OCI-LY7 (cell line): ENCODE results near the gene ORMDL2.

Experiments used
- EZH2phosphoT487 ChIP-seq: fragments of 200-600 bp; sonication (generic); IDR thresholded peaks from 2 replicates; pipeline ENCODE4 v1.6.1; 2018; ENCODE audit warnings: low read depth, borderline replicate concordance, mild to moderate bottlenecking, mixed run types, antibody characterized with exemption, low read length, moderate library complexity, mixed read lengths
- TF ChIP-seq, protein P1 (sequence below): fragments of 200-600 bp; sonication (generic); conservative IDR thresholded peaks from 2 replicates; pipeline ENCODE4 v1.5.1; 2014; ENCODE audit warnings: mild to moderate bottlenecking, antibody characterized with exemption, low read length, moderate library complexity, mixed read lengths

DNA sequence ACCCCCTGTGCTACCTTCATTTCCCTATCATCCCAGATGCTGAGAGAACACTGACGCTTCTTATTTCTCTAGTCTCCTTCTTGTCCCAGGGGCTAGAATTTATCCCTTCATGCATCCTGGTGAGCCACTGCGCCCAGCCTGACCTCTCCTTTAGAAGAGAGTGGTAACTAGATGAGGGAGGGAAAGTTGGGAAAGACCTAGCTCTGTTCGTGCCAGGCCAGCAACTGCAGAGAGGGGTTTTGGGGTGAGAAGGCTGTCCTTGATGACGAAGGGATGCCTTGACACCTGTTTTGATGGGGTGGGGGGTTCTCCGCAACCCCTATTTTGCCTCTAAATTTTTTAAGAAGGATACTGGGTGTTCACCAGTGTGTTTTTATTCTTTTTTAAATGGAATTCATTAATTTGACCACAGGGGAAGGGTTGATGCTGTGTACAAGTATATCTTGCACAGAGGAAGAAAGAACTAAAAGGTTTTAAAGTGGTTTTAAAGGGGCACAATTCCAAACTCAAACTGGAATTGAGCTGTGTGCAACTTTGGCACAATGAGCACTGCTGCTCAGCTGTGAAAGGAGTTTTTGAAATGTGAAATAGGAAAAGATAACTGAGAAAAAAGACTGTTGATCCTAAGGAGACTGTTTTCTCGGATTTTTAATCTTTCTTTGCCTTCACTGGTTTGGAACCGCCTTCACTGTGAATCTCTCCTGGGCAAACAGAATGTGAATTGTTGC is 31.9 kb downstream of the ORMDL2 start:
- TF ChIP-seq, protein P1, sequence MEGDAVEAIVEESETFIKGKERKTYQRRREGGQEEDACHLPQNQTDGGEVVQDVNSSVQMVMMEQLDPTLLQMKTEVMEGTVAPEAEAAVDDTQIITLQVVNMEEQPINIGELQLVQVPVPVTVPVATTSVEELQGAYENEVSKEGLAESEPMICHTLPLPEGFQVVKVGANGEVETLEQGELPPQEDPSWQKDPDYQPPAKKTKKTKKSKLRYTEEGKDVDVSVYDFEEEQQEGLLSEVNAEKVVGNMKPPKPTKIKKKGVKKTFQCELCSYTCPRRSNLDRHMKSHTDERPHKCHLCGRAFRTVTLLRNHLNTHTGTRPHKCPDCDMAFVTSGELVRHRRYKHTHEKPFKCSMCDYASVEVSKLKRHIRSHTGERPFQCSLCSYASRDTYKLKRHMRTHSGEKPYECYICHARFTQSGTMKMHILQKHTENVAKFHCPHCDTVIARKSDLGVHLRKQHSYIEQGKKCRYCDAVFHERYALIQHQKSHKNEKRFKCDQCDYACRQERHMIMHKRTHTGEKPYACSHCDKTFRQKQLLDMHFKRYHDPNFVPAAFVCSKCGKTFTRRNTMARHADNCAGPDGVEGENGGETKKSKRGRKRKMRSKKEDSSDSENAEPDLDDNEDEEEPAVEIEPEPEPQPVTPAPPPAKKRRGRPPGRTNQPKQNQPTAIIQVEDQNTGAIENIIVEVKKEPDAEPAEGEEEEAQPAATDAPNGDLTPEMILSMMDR = no peak
- TF ChIP-seq EZH2phosphoT487 = no peak
